GM18511 (cell line): ENCODE data around the gene BAIAP2.

Experiments
- ATAC-seq: cut with Tn5 transposase; IDR thresholded peaks from one replicate; pipeline ENCODE4 v1.9.1; 2021; ENCODE audit warnings: mild to moderate bottlenecking, moderate library complexity; ENCODE audit not compliant: unreplicated experiment

The BAIAP2 gene

GRCh38 chr17:81050645-81051625 is 16.0 kb downstream of the BAIAP2 start:
- ATAC-seq, result no peak

- no peak for ATAC-seq
Measured at GRCh38 chr17:81052199-81052997, 17.4 kb downstream of the BAIAP2 start.

- no peak for ATAC-seq
Measured at GRCh38 chr17:81053041-81053970, 18.4 kb downstream of the BAIAP2 start.

GRCh38 chr17:81054308-81054707 is 19.4 kb downstream of the BAIAP2 start:
- no peak for ATAC-seq

GRCh38 chr17:81054881-81055370 is 20.0 kb downstream of the BAIAP2 start:
- ATAC-seq, result no peak

- no peak for ATAC-seq
Measured at GRCh38 chr17:81056312-81056711, 21.4 kb downstream of the BAIAP2 start.

GRCh38 chr17:81057079-81057730 is 22.3 kb downstream of the BAIAP2 start:
- ATAC-seq, result no peak

- ATAC-seq, result no peak
Measured at GRCh38 chr17:81057777-81058176, 22.8 kb downstream of the BAIAP2 start.

GRCh38 chr17:81058263-81058871 is 23.4 kb downstream of the BAIAP2 start:
- no peak for ATAC-seq

GRCh38 chr17:81059026-81059425 is 24.1 kb downstream of the BAIAP2 start:
- no peak for ATAC-seq

GRCh38 chr17:81060416-81060815 is 25.5 kb downstream of the BAIAP2 start:
- ATAC-seq, result no peak

GRCh38 chr17:81061027-81061735 is 26.2 kb downstream of the BAIAP2 start:
- no peak for ATAC-seq

GRCh38 chr17:81062014-81062780 is 27.2 kb downstream of the BAIAP2 start:
- no peak for ATAC-seq

GRCh38 chr17:81063106-81064093 is 28.4 kb downstream of the BAIAP2 start:
- ATAC-seq, result no peak

GRCh38 chr17:81064678-81065475 is 29.9 kb downstream of the BAIAP2 start:
- no peak for ATAC-seq

- no peak for ATAC-seq
Measured at GRCh38 chr17:81065500-81065899, 30.5 kb downstream of the BAIAP2 start.
